ENCODE data around the gene STRBP.

The STRBP gene

DNA sequence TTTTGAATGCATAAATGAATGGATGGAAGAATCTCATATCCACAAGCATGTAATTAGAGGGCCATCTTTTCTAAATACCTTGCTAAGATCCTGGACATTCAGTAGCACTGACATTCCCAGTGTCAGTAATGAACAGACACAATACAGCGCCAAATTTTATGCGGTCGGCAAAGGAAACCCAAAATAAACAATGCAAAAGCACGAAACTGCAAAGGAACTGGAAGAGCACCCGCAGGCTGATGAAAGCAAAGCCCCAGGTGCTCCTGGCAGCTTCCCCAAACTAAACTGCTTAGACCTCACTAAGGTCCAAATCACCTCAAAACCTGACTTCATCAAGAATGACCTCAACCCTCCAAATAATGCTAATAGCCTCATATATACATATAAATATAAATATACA is 133.0 kb downstream of the STRBP start:
- no peak for DNase-seq (ENCODE audit: low read depth in 1 of 2, low spot score in 1 of 2)

GRCh38 chr9:123132696-123133095 is 135.7 kb downstream of the STRBP start:
- no peak for DNase-seq (ENCODE audit: low read depth in 1 of 2, low spot score in 1 of 2)

GRCh38 chr9:123131993-123132392 is 136.4 kb downstream of the STRBP start:
- no peak for DNase-seq (ENCODE audit: low read depth in 1 of 2, low spot score in 1 of 2)

- DNase-seq (ENCODE audit: low read depth in 1 of 2, low spot score in 1 of 2) = no peak
Measured at GRCh38 chr9:123131258-123131657, 137.1 kb downstream of the STRBP start.

DNA sequence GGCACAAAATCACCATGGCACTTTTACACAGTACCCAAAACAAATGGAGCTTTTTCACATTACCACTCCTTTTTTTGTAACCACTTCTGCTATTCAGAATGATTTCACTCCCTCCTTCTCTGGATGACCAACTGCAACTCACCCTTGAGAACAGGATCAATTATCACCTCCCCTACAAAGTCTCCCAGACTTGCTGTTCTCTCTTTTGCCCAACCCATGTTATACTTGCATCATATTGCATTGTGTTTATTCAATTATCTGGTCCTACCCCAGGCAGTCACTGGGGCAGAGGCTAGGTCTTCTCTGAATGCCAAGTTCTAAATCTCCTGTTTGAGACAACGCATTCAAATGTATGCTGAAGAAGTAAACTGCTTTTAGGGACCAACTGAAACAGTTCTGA is 139.0 kb downstream of the STRBP start:
- no peak for DNase-seq (ENCODE audit: low read depth in 1 of 2, low spot score in 1 of 2)

- no peak for DNase-seq (ENCODE audit: low read depth in 1 of 2, low spot score in 1 of 2)
Measured at GRCh38 chr9:123128591-123128990, 139.8 kb downstream of the STRBP start.

- no peak for DNase-seq (ENCODE audit: low read depth in 1 of 2, low spot score in 1 of 2)
Measured at GRCh38 chr9:123127512-123128075, 140.8 kb downstream of the STRBP start.

- no peak for DNase-seq (ENCODE audit: low read depth in 1 of 2, low spot score in 1 of 2)
Measured at GRCh38 chr9:123121457-123121856, 146.9 kb downstream of the STRBP start.

DNA sequence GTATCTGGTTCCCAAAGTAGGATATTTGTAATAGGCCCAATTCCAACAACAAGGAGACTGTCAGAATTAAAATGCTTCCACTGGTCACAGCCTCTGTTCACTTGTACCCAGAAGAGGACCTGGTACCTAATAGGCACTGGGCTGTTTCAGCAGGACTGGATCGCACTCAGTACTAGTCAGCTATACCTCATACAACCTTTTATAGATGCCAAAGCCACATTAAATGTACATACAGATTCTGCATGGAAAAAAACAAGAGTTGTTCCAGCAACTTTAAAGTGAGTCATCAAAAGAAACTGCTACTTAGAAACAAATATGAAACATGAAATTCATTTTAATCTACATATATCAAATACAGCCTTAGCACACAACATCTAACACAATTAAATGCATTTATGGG is 147.4 kb downstream of the STRBP start:
- no peak for DNase-seq (ENCODE audit: low read depth in 1 of 2, low spot score in 1 of 2)

DNA sequence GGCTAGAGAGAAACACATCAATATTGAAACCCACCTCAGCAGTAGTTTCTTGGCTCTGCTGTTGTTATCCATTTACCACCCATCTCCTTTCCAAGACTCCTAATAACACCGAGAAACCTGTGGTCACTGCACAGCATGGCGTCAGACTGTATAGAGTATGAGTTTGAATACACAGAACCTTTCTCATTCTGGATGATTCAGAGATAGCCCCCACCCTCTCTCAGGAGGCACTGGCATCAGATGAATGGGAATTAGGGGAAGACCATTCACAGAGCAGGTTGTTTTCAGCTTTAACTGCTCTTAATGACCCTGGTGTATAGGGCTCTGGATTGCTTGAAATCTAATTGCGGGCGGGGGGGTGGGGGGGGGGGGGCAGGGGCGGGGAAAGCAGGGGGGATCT is 148.3 kb downstream of the STRBP start:
- DNase-seq (ENCODE audit: low read depth in 1 of 2, low spot score in 1 of 2) = no peak

DNA sequence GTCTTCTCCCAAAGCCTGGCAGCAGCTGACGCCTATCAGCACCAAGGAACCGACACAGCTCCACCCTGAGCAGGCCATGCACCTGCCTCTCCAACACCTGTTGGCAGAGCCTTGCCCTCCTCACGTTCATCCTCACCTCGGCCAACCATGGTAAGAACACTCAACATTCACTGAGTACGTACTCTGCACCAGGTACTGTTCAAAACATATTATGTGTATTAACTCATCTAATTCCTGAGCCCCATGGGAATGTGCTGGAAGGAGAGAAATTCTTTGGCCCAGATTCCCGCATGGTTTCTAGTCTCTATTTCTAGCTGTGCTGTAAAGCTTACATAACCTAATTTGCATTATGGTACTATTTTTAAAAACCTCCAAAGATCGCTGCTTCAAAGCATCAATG is 148.8 kb downstream of the STRBP start:
- no peak for DNase-seq (ENCODE audit: low read depth in 1 of 2, low spot score in 1 of 2)

DNA sequence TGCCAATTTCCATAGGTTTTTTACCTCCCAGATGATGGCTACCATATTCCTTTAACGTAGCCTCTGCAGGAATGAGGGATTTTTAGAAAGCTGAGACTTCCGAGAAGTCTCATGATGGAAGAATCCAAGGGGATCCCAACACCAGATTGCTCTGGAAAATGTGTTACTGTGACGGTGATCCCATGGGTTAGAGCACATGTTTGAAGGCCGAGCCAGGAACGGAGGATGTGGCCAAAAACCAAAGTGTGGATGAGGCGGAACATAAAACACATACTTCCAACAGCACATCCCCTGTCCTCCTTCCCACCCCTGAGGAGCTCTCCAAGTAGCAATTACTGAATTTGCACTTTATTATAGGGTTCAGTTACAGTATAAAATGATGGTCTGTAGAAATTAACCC is 152.3 kb downstream of the STRBP start:
- DNase-seq (ENCODE audit: low read depth in 1 of 2, low spot score in 1 of 2) = no peak

DNA sequence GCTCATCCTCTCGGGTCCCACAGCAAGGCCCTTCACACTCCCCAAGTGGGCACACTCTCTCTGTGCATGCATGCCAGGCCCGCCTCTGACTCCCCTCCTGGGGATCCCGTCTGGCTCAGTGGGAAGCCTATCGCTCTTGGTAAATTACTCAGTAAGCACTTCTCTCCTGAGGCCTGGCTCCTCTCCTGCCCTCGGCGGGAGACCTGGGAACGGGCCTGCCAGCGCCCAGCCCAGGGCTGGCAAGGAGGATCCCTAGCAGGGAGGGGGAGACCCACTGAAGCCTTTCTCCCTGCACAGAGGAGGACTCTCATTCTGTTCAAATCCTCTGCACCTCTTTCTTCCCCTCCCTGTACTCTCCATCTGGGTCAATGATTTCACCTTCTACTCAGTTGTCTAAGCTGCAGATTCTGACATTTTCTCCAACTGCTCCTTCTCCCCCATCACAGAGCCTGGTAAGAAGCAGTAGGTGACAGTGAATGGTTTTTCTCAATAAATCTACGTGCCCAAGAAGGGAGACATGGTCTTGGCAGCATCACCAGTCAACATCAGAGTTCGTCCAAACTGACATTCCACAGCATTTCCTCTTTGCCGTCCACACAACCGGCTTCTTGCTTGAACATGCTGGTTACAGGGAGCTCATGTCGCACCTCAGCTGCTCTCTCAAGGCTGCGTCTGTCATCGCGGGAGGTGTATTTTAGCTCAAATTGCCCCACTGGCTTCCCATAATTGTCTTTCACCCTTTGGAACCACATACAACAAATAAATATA is 153.1 kb downstream of the STRBP start:
- DNase-seq (ENCODE audit: low read depth in 1 of 2, low spot score in 1 of 2) = no peak

GRCh38 chr9:123113185-123113584 is 155.2 kb downstream of the STRBP start:
- no peak for DNase-seq (ENCODE audit: low read depth in 1 of 2, low spot score in 1 of 2)

GRCh38 chr9:123112015-123112975 is 156.1 kb downstream of the STRBP start:
- DNase-seq (ENCODE audit: low read depth in 1 of 2, low spot score in 1 of 2) = no peak

- no peak for DNase-seq (ENCODE audit: low read depth in 1 of 2, low spot score in 1 of 2)
Measured at GRCh38 chr9:123111427-123112014, 156.9 kb downstream of the STRBP start.

DNA sequence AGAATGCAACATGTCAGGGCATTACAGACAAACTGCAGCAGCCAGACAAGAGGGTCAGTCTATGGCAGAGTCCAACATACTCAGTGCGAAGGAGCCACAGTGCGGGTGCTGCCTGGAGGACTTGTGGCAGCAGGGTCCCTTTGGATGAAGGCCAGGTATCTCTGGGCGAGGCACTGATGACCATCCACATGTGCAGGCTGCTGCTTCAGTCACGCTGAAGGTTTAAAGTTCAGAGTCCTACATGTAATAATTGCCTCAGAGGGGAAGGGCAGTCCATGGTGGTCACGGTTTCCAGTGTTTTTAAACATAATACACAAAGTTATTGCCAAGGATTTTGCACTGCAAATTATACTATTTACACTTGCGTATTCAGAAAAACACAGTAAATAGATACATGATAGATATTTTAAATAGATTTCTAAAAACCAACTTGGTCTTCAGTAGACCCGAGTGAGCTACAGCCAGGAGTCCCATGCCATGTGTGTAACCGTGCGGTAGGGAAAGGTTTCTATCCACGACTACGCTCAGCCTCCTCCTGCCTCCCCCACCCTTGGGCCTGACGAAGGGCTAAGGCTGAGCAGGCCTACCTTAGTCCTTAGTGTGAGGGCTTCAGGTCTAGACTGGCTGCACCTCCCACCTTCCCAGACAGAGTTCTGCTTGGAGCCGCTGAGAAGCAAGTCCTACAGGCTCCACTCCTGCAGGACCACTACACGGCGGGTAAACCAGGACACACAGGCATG is 158.7 kb downstream of the STRBP start:
- no peak for DNase-seq (ENCODE audit: low read depth in 1 of 2, low spot score in 1 of 2)

GRCh38 chr9:123108976-123109375 is 159.4 kb downstream of the STRBP start:
- no peak for DNase-seq (ENCODE audit: low read depth in 1 of 2, low spot score in 1 of 2)

DNA sequence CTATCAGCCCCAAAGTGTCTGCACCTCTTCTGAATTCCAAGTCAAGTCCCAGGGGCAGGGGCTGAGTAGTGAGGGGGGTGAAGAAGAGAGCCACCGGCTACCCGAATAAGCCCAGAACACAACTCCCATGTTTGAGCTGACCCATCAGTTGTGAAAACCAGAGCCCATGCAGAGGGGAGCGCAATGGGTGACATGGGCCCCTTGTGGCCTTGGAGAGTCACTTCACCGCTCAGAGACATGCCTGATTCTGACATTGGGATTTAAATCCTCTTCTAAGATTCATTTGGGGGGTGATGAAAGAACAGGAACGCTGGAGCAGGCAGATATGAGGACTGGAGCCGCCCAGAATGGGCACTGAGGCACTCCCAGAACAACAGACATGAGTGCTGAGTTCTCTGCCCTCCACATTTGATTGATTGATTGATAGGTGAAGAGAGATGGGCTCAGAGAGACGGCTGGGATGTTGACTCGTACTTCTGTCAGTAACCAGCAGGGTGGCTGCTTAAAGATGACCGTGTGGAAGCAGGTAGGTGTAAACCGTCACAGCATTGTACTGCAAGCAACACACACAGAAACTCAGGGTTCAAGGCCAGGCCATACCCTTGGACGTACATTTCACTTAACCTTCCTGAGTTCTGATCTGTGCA is 160.6 kb downstream of the STRBP start:
- DNase-seq (ENCODE audit: low read depth in 1 of 2, low spot score in 1 of 2) = no peak

GRCh38 chr9:123105490-123105889 is 162.9 kb downstream of the STRBP start:
- no peak for DNase-seq (ENCODE audit: low read depth in 1 of 2, low spot score in 1 of 2)

Measured in activated CD4-positive, alpha-beta T cell treated with anti-CD3 and anti-CD28 coated beads, Interleukin-2, amount 50 U/mL, for 24 hours (primary cell).